Sigmoid colon (tissue), 7 donors: ENCODE measurements around the gene TXNDC5. TPM values are rescaled to one million over a fixed set of nuclear protein-coding genes. Genes with fewer than 3 reads are reported as not detected.
A peak's percentile ranks its signal among the peaks of the same experiment; 100 is the strongest.
"Not testable (repeated sequence)": the region's sequence is repeated elsewhere in the genome, so short reads cannot be mapped to it uniquely, and the experiment has no call there.

Experiments
- DNase-seq: peaks from one replicate; pipeline ENCODE4 v3.0.0-alpha.2; 2019
- H3K27ac ChIP-seq, 4 donors: fragments of 200-600 bp; sonication (generic); one replicate each; pipeline ENCODE4 v1.5.1; 2016 to 2019; ENCODE audit warnings: mild to moderate bottlenecking in 1 of 4
- H3K27me3 ChIP-seq, 3 donors: fragments of 200-600 bp; sonication (generic); one replicate each; pipeline ENCODE4 v1.5.1; 2019; ENCODE audit warnings: mild to moderate bottlenecking in 1 of 3
- H3K36me3 ChIP-seq, 4 donors: fragments of 200-600 bp; sonication (generic); one replicate each; pipeline ENCODE4 v1.5.1; 2016 to 2019
- H3K4me1 ChIP-seq, 4 donors: fragments of 200-600 bp; sonication (generic); one replicate each; pipeline ENCODE4 v1.5.1; 2017 to 2019
- H3K4me3 ChIP-seq, 4 donors: fragments of 200-600 bp; sonication (generic); one replicate each; pipeline ENCODE4 v1.5.1; 2017 to 2019; ENCODE audit warnings: mild to moderate bottlenecking in 2 of 4, moderate library complexity in 1 of 4
- H3K9me3 ChIP-seq, 4 donors: fragments of 200-600 bp in 3 of 4; sonication (generic) in 3 of 4; one replicate each; pipeline versions ENCODE4 v1.5.1 to v1.6.1; 2013 to 2019
- EP300 ChIP-seq, 4 donors: sonication (generic); formaldehyde crosslinking; IDR thresholded peaks; one replicate each; pipeline ENCODE4 v1.6.1; 2017; ENCODE audit warnings: antibody characterized with exemption in 4 of 4
- POLR2A ChIP-seq, 2 donors: fragments of 450-650 bp; IDR thresholded peaks; one replicate each; pipeline ENCODE4 v1.6.1; 2016; ENCODE audit warnings: antibody characterized with exemption in 2 of 2, mild to moderate bottlenecking in 2 of 2, moderate library complexity in 2 of 2
- POLR2AphosphoS5 ChIP-seq, 4 donors: sonication (generic); formaldehyde crosslinking; IDR thresholded peaks; one replicate each; pipeline ENCODE4 v1.6.1; 2017; ENCODE audit warnings: antibody characterized with exemption in 4 of 4
- WGBS, 2 donors: extraction: QIAGEN DNeasy Blood & Tissue Kit; methylation state at CpG; one replicate each; pipeline ENCODE4 v1.1.7; 2013; 5-methylcytosine and 5-hydroxymethylcytosine counted together
- intact Hi-C: fragments of 100-400 bp; cut with DNase I; formaldehyde crosslinking; loops from one replicate; pipeline ENCODE4 v1.15.1; 2023
- polyA plus RNA-seq, 3 donors: library from polyadenylated mRNA; stranded (reverse); fragments of 200-250 nt; gene quantifications; one replicate each; pipeline ENCODE4 v1.2.3, GENCODE V29; 2013
- total RNA-seq, 4 donors: library from RNA; depleted of rRNA; stranded (reverse); fragments of >200 nt; gene quantifications; one replicate each; pipeline ENCODE4 v1.1.0, GENCODE V29; 2016
- TF ChIP-seq, protein P1 (sequence below), 4 experiments: fragments of 450-650 bp in 3 of 4; fragments of 200-600 bp in 1 of 4; IDR thresholded peaks; one replicate each; pipeline ENCODE4 v1.5.1; 2016 to 2019; ENCODE audit warnings: antibody characterized with exemption in 4 of 4, mild to moderate bottlenecking in 3 of 4, moderate library complexity in 2 of 4
- donor health status: healthy with polysubstance abuse.
- donor health status: Bipolar disorder and iron deficiency.
- donor health status: healthy.

Gene TXNDC5
- total and polyA plus RNA-seq, 7 donors: 18.6 to 75.2 (median 51.7) TPM

GRCh38 chr6:7893342-7893741 is 17.2 kb downstream of the TXNDC5 start:
- 96 to 97% methylated on average over 12 of the region's 12 CpGs for WGBS, 2 donors
- Histone ChIP-seq H3K27me3 (no peaks in the 10 kb centered on the region), H3K27ac (no peak overlapping the region), H3K4me1 (no peaks in the 10 kb centered on the region), H3K9me3 (no peaks in the 10 kb centered on the region), H3K4me3 (no peak overlapping the region), H3K36me3 (peaks cover 8 to 97% (median 54%) of the 10 kb centered on the region in 4 donors)
- no peak for TF ChIP-seq EP300 (IDR thresholded peaks at IDR 0.05)
- DNase-seq: peak; percentile 19
- intact Hi-C loops: no loop called here

- H3K4me1 ChIP-seq, DNase-seq, H3K27me3 ChIP-seq, H3K4me3 ChIP-seq, H3K9me3 ChIP-seq, H3K27ac ChIP-seq, intact Hi-C loops: not testable (repeated sequence)
- WGBS, 2 donors: 95 to 96% methylated on average over 4 of the region's 4 CpGs
- peaks cover 8 to 97% (median 51%) of the 10 kb centered on the region in 4 donors for H3K36me3 ChIP-seq
Observed at GRCh38 chr6:7892367-7892766, 18.2 kb downstream of the TXNDC5 start.

DNA sequence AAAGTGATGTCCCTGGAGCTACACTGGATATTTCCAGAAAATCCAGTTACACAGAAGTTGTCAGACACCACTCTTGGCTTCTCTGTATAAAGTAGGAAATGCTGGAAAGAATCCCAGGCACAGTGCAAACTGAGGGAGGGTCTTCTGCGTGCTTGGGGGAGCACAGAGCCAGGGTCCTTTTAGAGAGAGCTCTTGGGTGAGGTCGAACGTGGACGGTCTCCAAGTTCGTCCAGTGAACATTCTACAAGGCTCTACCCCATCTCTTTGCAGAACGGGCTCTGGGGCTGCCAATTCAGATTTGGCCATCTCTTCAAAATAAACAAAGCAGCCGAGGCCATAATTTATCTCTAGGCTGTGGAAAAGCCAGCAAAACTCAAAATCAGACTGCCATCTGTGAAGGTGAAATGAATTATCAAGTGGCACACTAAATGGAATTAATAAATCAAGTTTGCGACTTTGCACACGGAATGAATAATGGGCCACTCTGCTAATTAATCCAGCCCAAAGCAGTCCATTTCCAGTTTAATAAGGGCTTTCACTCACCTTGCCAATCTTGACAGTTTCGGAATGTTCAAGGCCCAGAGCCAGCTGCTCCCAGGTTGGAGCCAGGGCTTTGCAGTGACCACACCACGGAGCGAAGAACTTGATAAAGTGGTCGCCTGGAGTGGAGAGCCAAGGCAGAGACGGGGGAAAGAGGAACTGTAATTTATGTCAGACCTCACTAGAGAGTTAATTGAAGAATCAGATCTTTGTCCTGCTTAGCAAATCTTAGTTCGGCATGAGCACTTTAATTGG is 19.3 kb downstream of the TXNDC5 start:
- no peak overlapping the region for H3K4me3 ChIP-seq
- H3K36me3 ChIP-seq: peaks cover 8 to 100% (median 54%) of the 10 kb centered on the region in 4 donors
- no peak for DNase-seq
- H3K27ac ChIP-seq: no peak overlapping the region
- intact Hi-C loops: no loop called here
- TF ChIP-seq POLR2A (IDR thresholded peaks at IDR 0.05): no peak
- TF ChIP-seq, protein P1, sequence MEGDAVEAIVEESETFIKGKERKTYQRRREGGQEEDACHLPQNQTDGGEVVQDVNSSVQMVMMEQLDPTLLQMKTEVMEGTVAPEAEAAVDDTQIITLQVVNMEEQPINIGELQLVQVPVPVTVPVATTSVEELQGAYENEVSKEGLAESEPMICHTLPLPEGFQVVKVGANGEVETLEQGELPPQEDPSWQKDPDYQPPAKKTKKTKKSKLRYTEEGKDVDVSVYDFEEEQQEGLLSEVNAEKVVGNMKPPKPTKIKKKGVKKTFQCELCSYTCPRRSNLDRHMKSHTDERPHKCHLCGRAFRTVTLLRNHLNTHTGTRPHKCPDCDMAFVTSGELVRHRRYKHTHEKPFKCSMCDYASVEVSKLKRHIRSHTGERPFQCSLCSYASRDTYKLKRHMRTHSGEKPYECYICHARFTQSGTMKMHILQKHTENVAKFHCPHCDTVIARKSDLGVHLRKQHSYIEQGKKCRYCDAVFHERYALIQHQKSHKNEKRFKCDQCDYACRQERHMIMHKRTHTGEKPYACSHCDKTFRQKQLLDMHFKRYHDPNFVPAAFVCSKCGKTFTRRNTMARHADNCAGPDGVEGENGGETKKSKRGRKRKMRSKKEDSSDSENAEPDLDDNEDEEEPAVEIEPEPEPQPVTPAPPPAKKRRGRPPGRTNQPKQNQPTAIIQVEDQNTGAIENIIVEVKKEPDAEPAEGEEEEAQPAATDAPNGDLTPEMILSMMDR (IDR thresholded peaks at IDR 0.05): no peak
- TF ChIP-seq POLR2AphosphoS5 (IDR thresholded peaks at IDR 0.05): no peak
- TF ChIP-seq EP300 (IDR thresholded peaks at IDR 0.05): no peak
- H3K4me1 ChIP-seq: no peaks in the 10 kb centered on the region
- H3K27me3 ChIP-seq: no peaks in the 10 kb centered on the region
- WGBS, 2 donors: 85 to 93% methylated on average over 15 of the region's 15 CpGs
- no peaks in the 10 kb centered on the region for H3K9me3 ChIP-seq

DNA sequence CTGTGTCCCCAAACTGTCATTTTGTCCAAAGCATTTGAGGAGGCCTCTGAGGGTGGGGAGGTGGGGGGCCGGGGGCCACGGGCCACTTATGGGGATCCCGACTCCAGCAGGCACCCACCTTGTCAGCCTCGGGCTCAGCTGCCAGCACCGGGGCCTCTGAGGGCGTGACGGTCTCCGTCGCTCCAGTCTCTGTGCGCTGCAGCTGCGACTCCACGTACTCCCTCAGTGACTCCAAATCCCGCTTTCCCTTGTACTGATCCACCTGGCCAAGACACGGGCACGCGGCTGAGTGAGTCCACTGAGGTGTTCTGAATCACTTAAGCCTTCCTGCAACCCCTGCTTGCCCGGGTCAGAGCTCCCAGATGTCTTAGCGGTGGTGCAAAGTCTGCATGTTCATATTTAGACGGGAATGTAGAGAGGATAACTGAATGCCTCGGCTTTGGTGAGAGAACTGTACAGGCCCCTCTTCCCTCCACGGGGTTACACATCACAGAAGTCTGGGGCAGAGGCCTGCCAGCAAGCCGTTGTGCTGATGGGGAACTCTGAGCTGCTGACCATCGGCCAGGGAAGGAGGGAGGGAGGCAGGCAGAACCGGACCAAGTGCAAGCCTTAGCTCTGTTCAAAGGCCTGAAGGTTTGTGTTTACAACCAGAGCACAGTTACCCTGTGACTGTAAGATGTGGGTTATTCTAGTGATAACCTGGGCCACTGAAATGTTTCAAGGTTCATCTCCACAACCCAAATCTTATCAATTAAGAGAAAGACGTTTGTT is 21.8 kb downstream of the TXNDC5 start:
- DNase-seq: no peak
- Histone ChIP-seq H3K27ac (no peak overlapping the region), H3K9me3 (no peaks in the 10 kb centered on the region), H3K4me3 (no peak overlapping the region), H3K4me1 (no peaks in the 10 kb centered on the region), H3K27me3 (no peaks in the 10 kb centered on the region), H3K36me3 (peaks cover 0 to 100% (median 49%) of the 10 kb centered on the region in 4 donors)
- intact Hi-C loops: no loop called here
- TF ChIP-seq POLR2A (IDR thresholded peaks at IDR 0.05) (no peak), EP300 (IDR thresholded peaks at IDR 0.05) (no peak), POLR2AphosphoS5 (IDR thresholded peaks at IDR 0.05) (no peak)
- TF ChIP-seq, protein P1 (IDR thresholded peaks at IDR 0.05): no peak
- WGBS, 2 donors: 94 to 96% methylated on average over 25 of the region's 25 CpGs

DNA sequence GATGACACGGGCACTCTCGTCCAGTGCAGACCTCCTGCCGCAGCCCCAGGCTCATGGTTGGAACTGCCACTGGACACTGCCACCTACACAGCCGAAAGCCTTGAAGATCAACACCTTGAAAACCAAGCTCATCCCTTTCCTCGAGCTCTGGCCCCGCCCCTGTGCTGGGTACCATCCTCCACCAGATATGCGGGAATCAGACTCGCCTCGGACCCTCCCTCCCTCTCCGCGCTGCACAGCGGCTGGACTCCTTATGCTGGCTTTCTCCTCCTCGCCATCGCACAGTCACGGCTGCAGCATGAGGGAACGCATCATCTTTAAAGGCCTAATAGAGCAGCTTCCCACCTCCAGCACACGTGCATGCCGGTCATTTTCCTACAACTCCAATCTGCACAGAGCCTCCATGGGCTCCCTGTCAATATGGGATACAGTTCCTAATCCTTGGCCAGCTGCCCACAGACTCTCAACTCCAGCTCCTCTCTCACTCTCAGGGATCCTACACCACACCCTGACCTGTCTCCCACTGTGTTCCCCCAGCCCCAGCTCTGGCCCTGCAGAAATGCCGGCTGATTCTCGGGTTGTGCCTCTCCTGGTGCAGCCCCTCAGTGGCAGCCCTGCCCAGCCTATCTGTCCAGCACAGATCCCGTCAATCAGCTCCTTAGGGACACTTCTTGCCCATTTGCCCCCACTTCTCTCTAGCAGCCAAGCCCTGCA is 23.2 kb downstream of the TXNDC5 start:
- intact Hi-C loops: no loop called here
- Histone ChIP-seq H3K36me3 (peaks cover 5 to 100% (median 58%) of the 10 kb centered on the region in 4 donors), H3K27me3 (no peaks in the 10 kb centered on the region), H3K4me3 (no peak overlapping the region), H3K4me1 (no peaks in the 10 kb centered on the region), H3K9me3 (no peaks in the 10 kb centered on the region), H3K27ac (no peak overlapping the region)
- TF ChIP-seq, protein P1 (IDR thresholded peaks at IDR 0.05): no peak
- TF ChIP-seq EP300 (IDR thresholded peaks at IDR 0.05) (no peak), POLR2A (IDR thresholded peaks at IDR 0.05) (no peak), POLR2AphosphoS5 (IDR thresholded peaks at IDR 0.05) (no peak)
- WGBS, 2 donors: 97% methylated on average over 21 of the region's 21 CpGs
- DNase-seq: no peak
